Measurements from ENCODE around the gene TPM3. TPM values are rescaled to one million over a fixed set of nuclear protein-coding genes. Genes with fewer than 3 reads are reported as not detected.

The TPM3 gene
- total RNA-seq, 1 experiment from 2014 or later: 625 TPM

DNA sequence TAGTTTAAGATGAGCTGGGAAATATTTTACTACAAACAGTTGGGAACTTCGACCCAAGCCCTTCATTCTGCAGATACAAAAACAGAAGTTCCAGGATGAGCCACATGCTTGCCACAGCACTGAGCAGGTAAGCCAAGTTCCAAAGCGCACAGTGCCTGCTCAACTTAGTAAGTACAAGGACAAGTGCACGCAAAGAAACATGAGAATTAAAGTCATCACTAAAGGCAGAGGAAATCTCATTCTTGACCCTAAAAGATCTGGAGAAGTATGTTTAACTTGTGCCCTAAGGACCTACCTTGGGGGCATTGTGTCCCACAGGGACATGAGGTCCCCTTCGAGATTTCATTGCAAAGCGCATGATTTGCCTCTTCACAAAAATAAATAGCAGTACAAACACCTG, 27.6 kb upstream of the TPM3 start:
- intact Hi-C loops (cut with micrococcal nuclease): no loop called here
- peaks cover 49% of the 10 kb centered on the region for H3K4me1 Mint-ChIP-seq (ENCODE audit: insufficient read depth, unreplicated experiment)
- H3K36me3 Mint-ChIP-seq (ENCODE audit: insufficient read depth, unreplicated experiment): peaks cover 55% of the 10 kb centered on the region
- TF ChIP-seq, protein P1, sequence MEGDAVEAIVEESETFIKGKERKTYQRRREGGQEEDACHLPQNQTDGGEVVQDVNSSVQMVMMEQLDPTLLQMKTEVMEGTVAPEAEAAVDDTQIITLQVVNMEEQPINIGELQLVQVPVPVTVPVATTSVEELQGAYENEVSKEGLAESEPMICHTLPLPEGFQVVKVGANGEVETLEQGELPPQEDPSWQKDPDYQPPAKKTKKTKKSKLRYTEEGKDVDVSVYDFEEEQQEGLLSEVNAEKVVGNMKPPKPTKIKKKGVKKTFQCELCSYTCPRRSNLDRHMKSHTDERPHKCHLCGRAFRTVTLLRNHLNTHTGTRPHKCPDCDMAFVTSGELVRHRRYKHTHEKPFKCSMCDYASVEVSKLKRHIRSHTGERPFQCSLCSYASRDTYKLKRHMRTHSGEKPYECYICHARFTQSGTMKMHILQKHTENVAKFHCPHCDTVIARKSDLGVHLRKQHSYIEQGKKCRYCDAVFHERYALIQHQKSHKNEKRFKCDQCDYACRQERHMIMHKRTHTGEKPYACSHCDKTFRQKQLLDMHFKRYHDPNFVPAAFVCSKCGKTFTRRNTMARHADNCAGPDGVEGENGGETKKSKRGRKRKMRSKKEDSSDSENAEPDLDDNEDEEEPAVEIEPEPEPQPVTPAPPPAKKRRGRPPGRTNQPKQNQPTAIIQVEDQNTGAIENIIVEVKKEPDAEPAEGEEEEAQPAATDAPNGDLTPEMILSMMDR (IDR thresholded peaks at IDR 0.05; ENCODE audit: unreplicated experiment): no peak
- CTCF ChIA-PET: interaction anchor here (0.6 to 3.8 kb wide), 8 partner anchors 11 to 52 kb away, joined by 3 to 29 read pairs (median 8); no protein-coding TSS in a partner anchor
- H3K4me3 Mint-ChIP-seq (ENCODE audit: unreplicated experiment): peak overlapping the region; percentile 92
- no TSS peak for BruUV-seq (replicated peaks)
- DNase-seq (ENCODE audit: unreplicated experiment): peak; percentile 41
- POLR2A ChIA-PET: interaction anchor here (0.5 to 11.7 kb wide), 24 partner anchors 11 to 755 kb away, joined by 3 to 167 read pairs (median 7); partner anchors contain the start of genes CHTOP, CKS1B, CREB3L4 and CRTC2
- H3K27ac Mint-ChIP-seq (ENCODE audit: low read depth, unreplicated experiment): peak overlapping the region; percentile 99
- no peaks in the 10 kb centered on the region for H3K27me3 Mint-ChIP-seq (ENCODE audit: insufficient read depth, unreplicated experiment)
- H3K9me3 Mint-ChIP-seq (ENCODE audit: unreplicated experiment): no peaks in the 10 kb centered on the region

DNA sequence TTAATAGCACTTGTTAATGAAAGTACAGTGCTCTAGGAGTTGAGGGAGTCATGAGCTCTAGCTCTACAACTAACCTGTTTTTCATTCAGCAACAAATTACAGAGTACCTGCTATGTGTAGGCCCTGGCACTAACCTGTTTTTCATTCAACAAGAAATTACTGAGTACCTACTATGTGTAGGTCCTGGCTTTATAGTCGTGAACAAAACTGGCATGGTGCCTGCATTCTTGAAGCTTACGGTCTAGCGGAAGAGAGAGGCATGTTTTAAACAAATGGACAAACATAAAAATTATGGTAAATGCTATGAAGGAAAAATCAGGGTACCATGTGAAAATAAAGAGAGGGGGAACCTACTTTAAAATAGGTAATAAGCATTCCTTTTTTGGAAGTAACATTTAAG, 26.6 kb upstream of the TPM3 start:
- DNase-seq (ENCODE audit: unreplicated experiment): no peak
- Mint-ChIP-seq H3K4me1 (ENCODE audit: insufficient read depth, unreplicated experiment) (peaks cover 39% of the 10 kb centered on the region), H3K27ac (ENCODE audit: low read depth, unreplicated experiment) (peak overlapping the region; percentile 99), H3K9me3 (ENCODE audit: unreplicated experiment) (no peaks in the 10 kb centered on the region), H3K36me3 (ENCODE audit: insufficient read depth, unreplicated experiment) (peaks cover 59% of the 10 kb centered on the region), H3K27me3 (ENCODE audit: insufficient read depth, unreplicated experiment) (no peaks in the 10 kb centered on the region), H3K4me3 (ENCODE audit: unreplicated experiment) (peak overlapping the region; percentile 92)
- ChIA-PET CTCF (interaction anchor here (0.5 to 3.8 kb wide), 11 partner anchors 10 to 456 kb away, joined by 3 to 29 read pairs (median 3); no protein-coding TSS in a partner anchor), POLR2A (interaction anchor here (0.6 to 11.7 kb wide), 14 partner anchors 10 to 1032 kb away, joined by 3 to 167 read pairs (median 6); partner anchors contain the start of genes CREB3L4, GATAD2B, RPS27 and TPM3)
- no TSS peak for BruUV-seq (replicated peaks)
- TF ChIP-seq, protein P1 (IDR thresholded peaks at IDR 0.05; ENCODE audit: unreplicated experiment): no peak
- intact Hi-C loops (cut with micrococcal nuclease): no loop called here

DNA sequence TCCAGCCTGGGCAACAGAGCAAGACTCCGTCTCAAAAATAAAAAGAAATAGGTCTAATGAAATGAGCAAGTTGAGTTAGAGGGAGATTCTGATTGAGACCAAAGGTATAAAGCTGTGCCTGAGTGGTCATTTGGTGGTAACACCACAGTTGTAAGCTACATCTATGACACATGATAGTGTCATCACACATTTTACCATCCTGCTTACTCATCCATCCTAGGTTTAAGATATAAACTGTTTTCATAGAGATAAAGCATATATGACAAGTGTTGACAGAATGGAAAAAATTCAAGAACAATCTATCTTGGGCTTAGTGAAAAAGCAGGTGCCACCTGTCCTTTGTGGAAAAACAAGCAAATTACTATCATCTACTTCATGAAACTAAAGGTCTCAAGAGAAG, 21.4 kb upstream of the TPM3 start:
- Mint-ChIP-seq H3K4me3 (ENCODE audit: unreplicated experiment) (no peak overlapping the region), H3K4me1 (ENCODE audit: insufficient read depth, unreplicated experiment) (peaks cover 12% of the 10 kb centered on the region), H3K27me3 (ENCODE audit: insufficient read depth, unreplicated experiment) (no peaks in the 10 kb centered on the region), H3K27ac (ENCODE audit: low read depth, unreplicated experiment) (no peak overlapping the region), H3K36me3 (ENCODE audit: insufficient read depth, unreplicated experiment) (peaks cover 100% of the 10 kb centered on the region), H3K9me3 (ENCODE audit: unreplicated experiment) (no peaks in the 10 kb centered on the region)
- ChIA-PET CTCF (interaction anchor here (0.8 to 4.2 kb wide), 2 partner anchors 14 to 30 kb away, joined by 3 to 18 read pairs; no protein-coding TSS in a partner anchor), POLR2A (interaction anchor here (0.6 to 11.7 kb wide), 7 partner anchors 10 to 59 kb away, joined by 3 to 167 read pairs (median 3); no protein-coding TSS in a partner anchor)
- BruUV-seq (replicated peaks): no TSS peak
- TF ChIP-seq, protein P1 (IDR thresholded peaks at IDR 0.05; ENCODE audit: unreplicated experiment): no peak
- no peak for DNase-seq (ENCODE audit: unreplicated experiment)
- intact Hi-C loops (cut with micrococcal nuclease): no loop called here

DNA sequence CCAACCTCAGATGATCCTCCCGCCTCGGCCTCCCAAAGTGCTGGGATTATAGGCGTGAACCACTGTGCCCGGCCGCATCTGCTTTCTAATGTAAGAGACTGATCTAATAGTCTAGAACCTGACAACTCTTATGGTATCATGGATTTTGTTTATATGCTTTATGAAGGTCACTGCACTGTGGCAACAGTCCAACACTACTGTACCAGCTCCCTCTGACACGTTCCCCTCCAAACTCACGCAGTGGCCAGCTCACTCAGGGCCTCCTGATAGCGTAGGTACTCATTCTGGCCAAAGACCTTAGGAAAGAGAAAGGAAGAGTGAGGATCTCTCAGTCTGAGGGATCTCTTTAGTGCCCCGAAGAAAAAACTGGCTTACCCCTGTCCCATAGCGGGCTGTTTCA, 20.2 kb upstream of the TPM3 start:
- DNase-seq (ENCODE audit: unreplicated experiment): no peak
- CTCF ChIA-PET: interaction anchor here (4.2 kb wide), 1 partner anchor 13 kb away, joined by 18 read pairs; no protein-coding TSS in a partner anchor
- Mint-ChIP-seq H3K4me3 (ENCODE audit: unreplicated experiment) (no peak overlapping the region), H3K27me3 (ENCODE audit: insufficient read depth, unreplicated experiment) (no peaks in the 10 kb centered on the region), H3K36me3 (ENCODE audit: insufficient read depth, unreplicated experiment) (peaks cover 100% of the 10 kb centered on the region), H3K27ac (ENCODE audit: low read depth, unreplicated experiment) (no peak overlapping the region), H3K4me1 (ENCODE audit: insufficient read depth, unreplicated experiment) (peaks cover under 1% of the 10 kb centered on the region), H3K9me3 (ENCODE audit: unreplicated experiment) (no peaks in the 10 kb centered on the region)
- POLR2A ChIA-PET: interaction anchor here (0.6 to 1.3 kb wide), 4 partner anchors 11 to 19 kb away, joined by 3 to 4 read pairs (median 3); no protein-coding TSS in a partner anchor
- intact Hi-C loops (cut with micrococcal nuclease): no loop called here
- no TSS peak for BruUV-seq (replicated peaks)
- TF ChIP-seq, protein P1 (IDR thresholded peaks at IDR 0.05; ENCODE audit: unreplicated experiment): no peak
